Fibroblast of skin of back (primary cell): ENCODE data around the gene PDCL3.

ENCODE experiments used
- DNase-seq: peaks from one replicate; pipeline ENCODE4 v3.0.0-alpha.2; 2013

Gene PDCL3

GRCh38 chr2:100561191-100561590 lies 1.6 kb upstream of the PDCL3 start:
- peak; percentile 4 for DNase-seq

- peak; percentile 2 for DNase-seq
Measured at GRCh38 chr2:100563407-100564247, 834 bp downstream of the PDCL3 start.

GRCh38 chr2:100568989-100569388 lies 6.2 kb downstream of the PDCL3 start:
- no peak for DNase-seq

- no peak for DNase-seq
Measured at GRCh38 chr2:100571668-100572067, 8.9 kb downstream of the PDCL3 start.

GRCh38 chr2:100577777-100578176 lies 15.0 kb downstream of the PDCL3 start:
- no peak for DNase-seq

- no peak for DNase-seq
Measured at GRCh38 chr2:100580367-100581276, 17.8 kb downstream of the PDCL3 start.

- no peak for DNase-seq
Measured at GRCh38 chr2:100581277-100581612, 18.5 kb downstream of the PDCL3 start.

GRCh38 chr2:100584816-100585215 lies 22.0 kb downstream of the PDCL3 start:
- no peak for DNase-seq

- DNase-seq: peak; percentile 42
Measured at GRCh38 chr2:100588071-100588786, 25.4 kb downstream of the PDCL3 start.

GRCh38 chr2:100589527-100589926 lies 26.7 kb downstream of the PDCL3 start:
- peak; percentile 17 for DNase-seq

- peak; percentile 41 for DNase-seq
Measured at GRCh38 chr2:100592226-100592625, 29.4 kb downstream of the PDCL3 start.

- DNase-seq: no peak
Measured at GRCh38 chr2:100596465-100596864, 33.7 kb downstream of the PDCL3 start.

- DNase-seq: no peak
Measured at GRCh38 chr2:100599566-100599965, 36.8 kb downstream of the PDCL3 start.

GRCh38 chr2:100601661-100602060 lies 38.9 kb downstream of the PDCL3 start:
- DNase-seq: no peak

GRCh38 chr2:100603414-100603813 lies 40.6 kb downstream of the PDCL3 start:
- no peak for DNase-seq

- peak; percentile 69 for DNase-seq
Measured at GRCh38 chr2:100603948-100604633, 41.3 kb downstream of the PDCL3 start.

- DNase-seq: no peak
Measured at GRCh38 chr2:100606332-100606725, 43.5 kb downstream of the PDCL3 start.

- DNase-seq: peak; percentile 34
Measured at GRCh38 chr2:100606726-100607343, 44.0 kb downstream of the PDCL3 start.

- peak; percentile 47 for DNase-seq
Measured at GRCh38 chr2:100610381-100610831, 47.6 kb downstream of the PDCL3 start.

GRCh38 chr2:100611079-100612029 lies 48.6 kb downstream of the PDCL3 start:
- DNase-seq: no peak
